Left ventricle myocardium inferior (tissue), 1 donor: ENCODE results near the gene NRF1. TPM values are rescaled to one million over a fixed set of nuclear protein-coding genes. Genes with fewer than 3 reads are reported as not detected.
"Not testable (repeated sequence)": the region's sequence is repeated elsewhere in the genome, so short reads cannot be mapped to it uniquely, and the experiment has no call there.

Source experiments
- DNase-seq: peaks from one replicate; pipeline ENCODE4 v3.0.0-alpha.2; 2020
- H3K27ac ChIP-seq: fragments of 200-600 bp; replicated peaks from 2 replicates; pipeline ENCODE4 v1.8.0; 2021
- H3K27me3 ChIP-seq: fragments of 200-600 bp; 2 replicates; pipeline ENCODE4 v1.8.0; 2021; ENCODE audit warnings: low read depth
- H3K36me3 ChIP-seq: fragments of 200-600 bp; 2 replicates; pipeline ENCODE4 v1.8.0; 2021
- H3K4me1 ChIP-seq: fragments of 200-600 bp; 2 replicates; pipeline ENCODE4 v1.8.0; 2021
- H3K4me3 ChIP-seq: fragments of 200-600 bp; 2 replicates; pipeline ENCODE4 v1.8.0; 2021; ENCODE audit warnings: mild to moderate bottlenecking, moderate library complexity
- H3K9me3 ChIP-seq: fragments of 200-600 bp; replicated peaks from 2 replicates; pipeline ENCODE4 v1.8.0; 2021
- CTCF ChIP-seq: fragments of 200-600 bp; IDR thresholded peaks from 2 replicates; pipeline ENCODE4 v1.8.0; 2021; ENCODE audit warnings: antibody characterized with exemption, mild to moderate bottlenecking, borderline replicate concordance
- intact Hi-C: fragments of 100-400 bp; cut with micrococcal nuclease; formaldehyde crosslinking; loops from one replicate; pipeline ENCODE4 v1.11.0; 2022
- total RNA-seq: library from RNA; stranded (reverse); fragmentation: NEBNext Ultra II Directional; extraction: Animal tissue kit (Norgen Biotek cat#: 25700); gene quantifications from one replicate; pipeline ENCODE4 v1.2.1, GENCODE V29; 2021
- donor health status: DM: no; HTN: yes; CAD: no; lungs with severe emphysema.

Gene NRF1
- total RNA-seq, 1 donor from 2014 or later: 9.6 TPM

- intact Hi-C loops: no loop called here
- no peak for DNase-seq
- H3K9me3 ChIP-seq: no peaks in the 10 kb centered on the region
Observed at GRCh38 chr7:129652914-129653313, 41.4 kb downstream of the NRF1 start.

GRCh38 chr7:129655811-129656210, 44.3 kb downstream of the NRF1 start:
- TF ChIP-seq CTCF: no peak
- Histone ChIP-seq H3K4me3 (no peak overlapping the region), H3K27me3 (no peaks in the 10 kb centered on the region), H3K27ac (no peak overlapping the region), H3K4me1 (no peaks in the 10 kb centered on the region), H3K36me3 (peaks cover 32% of the 10 kb centered on the region), H3K9me3 (peaks cover under 1% of the 10 kb centered on the region)
- DNase-seq: no peak
- intact Hi-C loops: no loop called here

More at GRCh38 chr7:129652914-129653313, 41.4 kb downstream of the NRF1 start:
- no peaks in the 10 kb centered on the region for H3K27me3 ChIP-seq
- H3K27ac ChIP-seq: no peak overlapping the region
- H3K36me3 ChIP-seq: peaks cover 8% of the 10 kb centered on the region
- no peak overlapping the region for H3K4me3 ChIP-seq
- TF ChIP-seq CTCF: no peak
- H3K4me1 ChIP-seq: no peaks in the 10 kb centered on the region

GRCh38 chr7:129657363-129657762, 45.8 kb downstream of the NRF1 start:
- Histone ChIP-seq H3K4me1 (no peaks in the 10 kb centered on the region), H3K36me3 (peaks cover 45% of the 10 kb centered on the region), H3K27ac (no peak overlapping the region), H3K9me3 (peaks cover 13% of the 10 kb centered on the region), H3K27me3 (no peaks in the 10 kb centered on the region), H3K4me3 (no peak overlapping the region)
- intact Hi-C loops: no loop called here
- no peak for TF ChIP-seq CTCF
- no peak for DNase-seq

GRCh38 chr7:129659907-129660306, 48.4 kb downstream of the NRF1 start:
- H3K4me3 ChIP-seq, intact Hi-C loops, H3K4me1 ChIP-seq, H3K27ac ChIP-seq, DNase-seq, H3K27me3 ChIP-seq: not testable (repeated sequence)
- Histone ChIP-seq H3K36me3 (peaks cover 48% of the 10 kb centered on the region), H3K9me3 (peaks cover 13% of the 10 kb centered on the region)

GRCh38 chr7:129661645-129662182, 50.2 kb downstream of the NRF1 start:
- no peak overlapping the region for H3K4me3 ChIP-seq
- TF ChIP-seq CTCF: no peak
- H3K9me3 ChIP-seq: peaks cover 13% of the 10 kb centered on the region
- H3K36me3 ChIP-seq: peaks cover 48% of the 10 kb centered on the region
- H3K27ac ChIP-seq: no peak overlapping the region
- H3K4me1 ChIP-seq: no peaks in the 10 kb centered on the region
- intact Hi-C loops: no loop called here
- DNase-seq: no peak
- no peaks in the 10 kb centered on the region for H3K27me3 ChIP-seq

- H3K4me3 ChIP-seq, H3K27ac ChIP-seq, DNase-seq, intact Hi-C loops, H3K27me3 ChIP-seq, H3K4me1 ChIP-seq: not testable (repeated sequence)
- Histone ChIP-seq H3K9me3 (peaks cover 13% of the 10 kb centered on the region), H3K36me3 (peaks cover 36% of the 10 kb centered on the region)
Observed at GRCh38 chr7:129663240-129663639, 51.7 kb downstream of the NRF1 start.
